NCI-H82 treated with DMSO at 0.1 percent for 48 hours (cell line): Measurements from ENCODE around the gene RELN.

Experiments
- DNase-seq: peaks from one replicate; lab custom pipeline; 2025; ENCODE audit not compliant: unreplicated experiment; lab: John Stamatoyannopoulos, UW

The RELN gene

GRCh38 chr7:103439661-103440060 is 549.8 kb downstream of the RELN start:
- no peak for DNase-seq

- no peak for DNase-seq
Measured at GRCh38 chr7:103437623-103438022, 551.8 kb downstream of the RELN start.

GRCh38 chr7:103432712-103433111 is 556.7 kb downstream of the RELN start:
- no peak for DNase-seq

GRCh38 chr7:103425177-103425576 is 564.3 kb downstream of the RELN start:
- DNase-seq, result no peak

- no peak for DNase-seq
Measured at GRCh38 chr7:103423467-103424179, 565.8 kb downstream of the RELN start.
